ENCODE data around the gene C10orf67.

DNA sequence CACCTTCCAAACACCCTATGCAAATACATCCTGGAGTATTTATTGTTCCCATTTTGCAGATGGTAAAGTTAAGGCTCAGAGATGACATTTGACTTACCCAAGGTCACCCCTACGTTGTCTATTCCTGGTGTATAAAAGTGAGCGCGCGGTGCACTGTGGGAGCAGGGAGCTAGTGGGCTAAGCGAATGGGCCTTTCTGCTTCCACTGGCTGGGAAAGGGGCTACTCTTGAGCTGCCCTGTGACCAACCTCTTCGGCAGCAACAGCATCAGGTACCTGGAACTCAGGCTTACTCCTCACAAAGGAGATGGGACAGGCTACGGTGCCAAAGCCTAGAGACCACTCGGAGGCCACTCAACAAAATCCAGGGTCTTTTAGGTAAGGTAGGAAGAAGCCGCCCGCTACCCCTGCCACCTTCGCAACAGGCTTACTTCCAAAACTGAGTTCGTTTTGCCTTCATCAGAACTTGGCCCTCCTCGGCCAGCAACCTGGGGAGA lies 150.1 kb downstream of the C10orf67 start:
- TF ChIP-seq POLR2A (IDR thresholded peaks at IDR 0.05; ENCODE audit: low read length) (no peak), GATA1 (IDR thresholded peaks at IDR 0.05; ENCODE audit: low read depth, low read length) (no peak)
